Measurements from ENCODE around the gene RGS5. TPM values are rescaled to one million over a fixed set of nuclear protein-coding genes. Genes with fewer than 3 reads are reported as not detected.

Gene RGS5
- total and polyA plus RNA-seq, 7 donors = 2.8 to 285 (median 155) TPM

GRCh38 chr1:163094589-163094988 lies 108.1 kb downstream of the RGS5 start:
- no peak for DNase-seq
- intact Hi-C loops (cut with DNase I) = no loop called here
- Histone ChIP-seq H3K36me3 (no peaks in the 10 kb centered on the region), H3K4me3 (no peak overlapping the region), H3K9me3 (no peaks in the 10 kb centered on the region), H3K4me1 (no peaks in the 10 kb centered on the region), H3K27me3 (no peaks in the 10 kb centered on the region), H3K27ac (no peak overlapping the region)
- WGBS, 2 donors = 54 to 58% methylated on average over 2 of the region's 2 CpGs
- TF ChIP-seq POLR2A (IDR thresholded peaks at IDR 0.05) (no peak), CTCF (IDR thresholded peaks at IDR 0.05) (no peak), EP300 (IDR thresholded peaks at IDR 0.05) (no peak), POLR2AphosphoS5 (IDR thresholded peaks at IDR 0.05) (no peak)

- H3K27me3 ChIP-seq = no peaks in the 10 kb centered on the region
- H3K4me3 ChIP-seq = no peak overlapping the region
- intact Hi-C loops (cut with DNase I) = no loop called here
- TF ChIP-seq POLR2AphosphoS5 (IDR thresholded peaks at IDR 0.05) (no peak), EP300 (IDR thresholded peaks at IDR 0.05) (no peak), CTCF (IDR thresholded peaks at IDR 0.05) (no peak), POLR2A (IDR thresholded peaks at IDR 0.05) (no peak)
- WGBS, 2 donors = 56% methylated on average over 4 of the region's 4 CpGs
- no peaks in the 10 kb centered on the region for H3K36me3 ChIP-seq
- no peak for DNase-seq
- no peak overlapping the region for H3K27ac ChIP-seq
- no peaks in the 10 kb centered on the region for H3K4me1 ChIP-seq
- no peaks in the 10 kb centered on the region for H3K9me3 ChIP-seq
Measured at GRCh38 chr1:163094182-163094581, 108.5 kb downstream of the RGS5 start.

- Histone ChIP-seq H3K27me3 (no peaks in the 10 kb centered on the region), H3K27ac (no peak overlapping the region), H3K4me1 (no peaks in the 10 kb centered on the region), H3K4me3 (no peak overlapping the region), H3K9me3 (no peaks in the 10 kb centered on the region), H3K36me3 (no peaks in the 10 kb centered on the region)
- WGBS, 2 donors = 87 to 88% methylated on average over 9 of the region's 9 CpGs
- no peak for TF ChIP-seq POLR2A (IDR thresholded peaks at IDR 0.05)
- no peak for TF ChIP-seq EP300 (IDR thresholded peaks at IDR 0.05)
- TF ChIP-seq CTCF (IDR thresholded peaks at IDR 0.05) = no peak
- no peak for TF ChIP-seq POLR2AphosphoS5 (IDR thresholded peaks at IDR 0.05)
- no peak for DNase-seq
- intact Hi-C loops (cut with DNase I) = no loop called here
Measured at GRCh38 chr1:163093579-163093978, 109.1 kb downstream of the RGS5 start.

- DNase-seq = no peak
- Histone ChIP-seq H3K27ac (no peak overlapping the region), H3K27me3 (no peaks in the 10 kb centered on the region), H3K9me3 (no peaks in the 10 kb centered on the region), H3K36me3 (no peaks in the 10 kb centered on the region), H3K4me1 (no peaks in the 10 kb centered on the region), H3K4me3 (no peak overlapping the region)
- intact Hi-C loops (cut with DNase I) = no loop called here
- TF ChIP-seq EP300 (IDR thresholded peaks at IDR 0.05) = no peak
- TF ChIP-seq POLR2AphosphoS5 (IDR thresholded peaks at IDR 0.05) = no peak
- no peak for TF ChIP-seq POLR2A (IDR thresholded peaks at IDR 0.05)
- TF ChIP-seq CTCF (IDR thresholded peaks at IDR 0.05) = no peak
- 50 to 69% methylated on average over 4 of the region's 4 CpGs for WGBS, 2 donors
Measured at GRCh38 chr1:163093169-163093568, 109.5 kb downstream of the RGS5 start.

Other genes starting within 250 kb of the RGS5 start
- 10 to 100 TPM in 1 of 4 donors, 1 to 10 TPM in 3; 6.8 to 15.7 (median 8.9) TPM for gene RGS4, start 133.6 kb downstream of the RGS5 start, total RNA-seq
- 1 to 10 TPM in 1 of 3 donors, under 1 TPM in 1, not detected in 1; 0.23 to 1.6 TPM for gene RGS4, start 133.6 kb downstream of the RGS5 start, polyA plus RNA-seq
- 1 to 10 TPM in 1 of 4 donors, under 1 TPM in 1, not detected in 2; 0.36 to 1.9 TPM for gene NUF2, start 119.0 kb upstream of the RGS5 start, total RNA-seq
- 1 to 10 TPM; 1.8 to 8.4 (median 4.6) TPM for gene NUF2, start 119.0 kb upstream of the RGS5 start, polyA plus RNA-seq

Measured in sigmoid colon (tissue), 7 donors.